LHCN-M2 (cell line): ENCODE measurements around the gene NR1H2. TPM values are rescaled to one million over a fixed set of nuclear protein-coding genes. Genes with fewer than 3 reads are reported as not detected.

Source experiments
- DNase-seq: peaks from one replicate; pipeline ENCODE4 v3.0.0-alpha.2; 2012; ENCODE audit warnings: low read depth
- total RNA-seq: library from RNA; depleted of rRNA; stranded (reverse); fragments of >200 nt; gene quantifications from 2 replicates; pipeline ENCODE4 v1.2.3, GENCODE V29; 2014; rRNA removed

The NR1H2 gene
- total RNA-seq, 1 experiment from 2014 or later = 89.3 TPM

GRCh38 chr19:50422397-50423278 lies 46.4 kb downstream of the NR1H2 start:
- no peak for DNase-seq

DNA sequence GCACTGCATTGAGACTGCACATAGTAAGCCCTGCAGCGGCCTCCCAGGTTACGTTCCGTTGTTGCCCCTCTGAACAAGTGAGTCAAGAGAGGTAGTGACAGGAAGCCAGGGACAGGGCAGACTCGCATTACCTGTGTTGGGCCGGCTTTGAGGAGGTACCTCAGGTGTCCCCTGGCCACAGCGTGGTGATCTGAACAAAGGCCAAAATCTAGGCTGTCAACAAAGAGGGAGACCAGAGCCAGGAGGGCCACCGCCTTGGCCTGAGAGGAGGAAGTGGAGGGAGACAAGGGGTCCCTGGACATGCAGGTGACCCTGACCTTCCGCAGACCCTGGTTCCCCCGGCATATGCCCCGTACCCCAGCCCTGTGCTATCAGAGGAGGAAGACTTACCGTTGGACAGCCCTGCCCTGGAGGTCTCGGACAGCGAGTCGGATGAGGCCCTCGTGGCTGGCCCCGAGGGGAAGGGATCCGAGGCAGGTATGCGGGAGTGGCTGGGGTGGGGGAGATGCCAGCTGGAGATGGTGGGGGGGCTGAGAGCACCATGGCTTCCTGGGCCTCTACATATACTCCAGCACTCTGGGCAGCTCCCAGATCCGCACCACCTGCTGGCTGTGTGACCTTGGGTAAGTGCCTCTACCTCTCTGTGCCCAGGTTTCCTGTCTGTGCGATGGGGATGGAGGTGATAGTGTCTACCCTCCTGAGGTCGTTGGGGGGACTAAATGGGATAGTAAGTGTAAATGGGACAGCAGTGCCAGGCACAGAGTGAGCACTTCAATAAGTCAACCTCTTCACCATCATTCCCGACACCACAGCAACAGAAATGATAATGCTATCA lies 47.2 kb downstream of the NR1H2 start:
- no peak for DNase-seq

- no peak for DNase-seq
These were observed 49.3 kb downstream of the NR1H2 start for GRCh38 chr19:50425581-50425980.

GRCh38 chr19:50427318-50427925 lies 51.2 kb downstream of the NR1H2 start:
- DNase-seq = no peak

GRCh38 chr19:50427997-50428425 lies 51.8 kb downstream of the NR1H2 start:
- DNase-seq = peak; percentile 24

GRCh38 chr19:50428772-50429463 lies 52.7 kb downstream of the NR1H2 start:
- no peak for DNase-seq

- no peak for DNase-seq
These were observed 54.7 kb downstream of the NR1H2 start for GRCh38 chr19:50430888-50431342.

GRCh38 chr19:50431343-50432220 lies 55.3 kb downstream of the NR1H2 start:
- peak; percentile 50 for DNase-seq

DNA sequence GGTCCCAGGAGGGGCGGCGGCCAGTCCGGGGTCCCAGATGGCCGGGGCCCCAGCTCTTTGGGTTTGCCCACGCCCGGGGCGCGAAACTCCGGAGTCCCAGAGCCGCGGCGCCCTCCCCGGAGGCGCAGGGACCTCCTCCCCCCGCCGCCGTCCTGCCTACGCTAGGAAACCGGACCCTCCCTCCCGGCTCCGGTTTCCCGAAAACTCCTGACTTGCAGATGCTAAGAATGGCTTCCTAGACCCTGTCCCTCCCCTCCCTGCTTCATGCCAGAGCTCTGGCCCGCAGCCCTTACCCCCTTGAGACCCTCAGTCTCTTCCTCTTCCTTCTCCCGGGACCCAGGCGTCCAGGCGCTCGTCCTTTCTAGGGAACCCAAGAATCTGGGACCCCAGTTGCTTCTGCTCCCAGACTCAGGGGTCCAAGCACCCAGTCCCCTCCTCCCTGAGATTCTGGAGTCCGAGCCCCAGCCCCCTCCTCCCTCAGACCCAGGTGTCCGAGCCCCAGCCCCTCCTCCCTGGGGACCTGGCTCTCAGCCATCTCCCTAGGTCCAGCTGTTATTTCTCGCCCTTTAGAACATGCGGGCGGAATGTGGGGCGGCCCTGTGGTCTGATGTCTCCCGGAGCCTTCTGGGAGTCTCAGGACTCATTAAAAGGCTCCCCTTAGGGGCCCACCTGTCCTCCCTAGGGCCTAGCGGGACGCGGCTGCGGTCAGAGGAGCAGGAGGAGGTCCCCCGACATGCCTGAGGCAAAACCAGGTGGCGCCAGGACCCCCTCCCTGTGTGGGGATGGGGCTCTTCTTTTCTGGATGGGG lies 56.2 kb downstream of the NR1H2 start, which contains the start of gene MYBPC2:
Gene MYBPC2 (plus strand): TSS at position 672 of the 808 bp plus-strand sequence. CDS start 62 bp downstream, at position 734.
- DNase-seq = peak; percentile 75

Other genes with a start within 250 kb of the NR1H2 start
- not detected in 2 replicates for gene IZUMO2, start 213.2 kb upstream of the NR1H2 start, total RNA-seq
- gene MYH14, start 172.8 kb upstream of the NR1H2 start, total RNA-seq = not detected in 2 replicates
- not detected in 2 replicates for gene KCNC3, start 47.1 kb upstream of the NR1H2 start, total RNA-seq
- gene NAPSA, start 10.8 kb upstream of the NR1H2 start, total RNA-seq = 0.40 TPM in 1 of 2 replicates, not detected in the other
- 56.0 and 69.5 TPM in 2 replicates for gene POLD1, start 7.9 kb downstream of the NR1H2 start, total RNA-seq
- not detected in 2 replicates for gene SPIB, start 42.5 kb downstream of the NR1H2 start, total RNA-seq
- gene MYBPC2, start 56.4 kb downstream of the NR1H2 start, total RNA-seq = 0.11 TPM in 1 of 2 replicates, not detected in the other
- 116 and 122 TPM in 2 replicates for gene EMC10, start 100.0 kb downstream of the NR1H2 start, total RNA-seq
- 0.23 and 2.4 TPM in 2 replicates for gene GARIN5A, start 100.4 kb downstream of the NR1H2 start, total RNA-seq
- gene JOSD2, start 134.7 kb downstream of the NR1H2 start, total RNA-seq = 41.7 and 47.3 TPM in 2 replicates
- gene ASPDH, start 137.5 kb downstream of the NR1H2 start, total RNA-seq = not detected in 2 replicates
- not detected in 2 replicates for gene LRRC4B, start 192.0 kb downstream of the NR1H2 start, total RNA-seq